ENCODE data around the gene TXNDC9. TPM values are rescaled to one million over a fixed set of nuclear protein-coding genes. Genes with fewer than 3 reads are reported as not detected.
A peak's percentile ranks its signal among the peaks of the same experiment; 100 is the strongest.

The TXNDC9 gene
- total RNA-seq (10 to 100 TPM; 24.3 to 27.5 TPM), polyA plus RNA-seq (10 to 100 TPM; 12.5 to 17.6 TPM)

- H3K27me3 ChIP-seq (ENCODE audit: control insufficient read depth in 4 of 4, insufficient read depth in 4 of 4, low read length in 3 of 4), result no peaks in the 10 kb centered on the region
- H3K4me1 ChIP-seq (ENCODE audit: control insufficient read depth in 4 of 4, insufficient read depth in 4 of 4, low read length in 3 of 4), result peaks cover 6 to 33% (median 25%) of the 10 kb centered on the region in 4 donors
- peak within 1 kb of the TSS; percentile 95 to 98 (median 97) for H3K4me3 ChIP-seq (ENCODE audit: low read depth in 1 of 3, low read length in 3 of 3)
- H3K9ac ChIP-seq (ENCODE audit: low read depth in 1 of 2, low read length in 2 of 2), result peak within 1 kb of the TSS; percentile 83 to 98
- H3K27ac ChIP-seq (ENCODE audit: low read depth in 1 of 2, low read length in 2 of 2), result peak within 1 kb of the TSS; percentile 89 to 99
- peaks cover 1 to 11% (median 7%) of the 10 kb centered on the region in 4 donors for H3K36me3 ChIP-seq (ENCODE audit: control insufficient read depth in 4 of 4, insufficient read depth in 3 of 4, low read depth in 1 of 4, low read length in 3 of 4)
- TF ChIP-seq FOXA2 (IDR thresholded peaks at IDR 0.05) (no peak), FOXA1 (IDR thresholded peaks at IDR 0.05) (peak; percentile 56), SP1 (IDR thresholded peaks at IDR 0.05) (peak; percentile 79), RXRA (IDR thresholded peaks at IDR 0.05) (peak; percentile 25 to 54), JUND (IDR thresholded peaks at IDR 0.05) (no peak), RAD21 (IDR thresholded peaks at IDR 0.05) (peak; percentile 18 to 53), HNF4G (IDR thresholded peaks at IDR 0.05) (no peak), CTCF (IDR thresholded peaks at IDR 0.05; ENCODE audit: low read depth, low read length, missing input control) (no peak), ATF3 (IDR thresholded peaks at IDR 0.05) (no peak), MAX (IDR thresholded peaks at IDR 0.05) (peak; percentile 78), YY1 (IDR thresholded peaks at IDR 0.05) (peak; percentile 84), REST (IDR thresholded peaks at IDR 0.05) (peak; percentile 48), TAF1 (conservative IDR thresholded peaks at IDR 0.05) (peak; percentile 89), GABPA (IDR thresholded peaks at IDR 0.05 in 1 of 2, conservative IDR thresholded peaks at IDR 0.05 in 1 of 2) (peak; percentile 72 to 95), EGR1 (IDR thresholded peaks at IDR 0.05; ENCODE audit: low read depth in 2 of 2) (no peak), ZBTB33 (IDR thresholded peaks at IDR 0.05) (peak; percentile 99), HNF4A (conservative IDR thresholded peaks at IDR 0.05) (peak; percentile 29 to 62), NR2F2 (IDR thresholded peaks at IDR 0.05) (no peak)
- no peaks in the 10 kb centered on the region for H3K9me3 ChIP-seq (ENCODE audit: control insufficient read depth in 4 of 4, low read length in 3 of 4)
- peak; percentile 97 for DNase-seq (ENCODE audit: low spot score)
- under 1% methylated on average over 60 of the region's 60 CpGs for WGBS
These were observed at the start of gene TXNDC9 for GRCh38 chr2:99335911-99336803. Gene TXNDC9, minus strand, starts transcription at chr2:99336333. Its CDS starts 3,123 bp downstream, at chr2:99333210.

All from liver (tissue), 9 donors.